Stimulated activated CD4-positive, alpha-beta T cell treated with anti-CD3 and anti-CD28 coated beads, Interleukin-1b, Interleukin-23, amount 100 ng/mL, for 1 hour (primary cell): ENCODE data around the gene AMDHD1.

Experiments used
- DNase-seq, 2 donors: peaks; one replicate each; pipeline ENCODE4 v3.0.0-alpha.2; 2020; ENCODE audit warnings: low read depth in 2 of 2

The AMDHD1 gene

DNA sequence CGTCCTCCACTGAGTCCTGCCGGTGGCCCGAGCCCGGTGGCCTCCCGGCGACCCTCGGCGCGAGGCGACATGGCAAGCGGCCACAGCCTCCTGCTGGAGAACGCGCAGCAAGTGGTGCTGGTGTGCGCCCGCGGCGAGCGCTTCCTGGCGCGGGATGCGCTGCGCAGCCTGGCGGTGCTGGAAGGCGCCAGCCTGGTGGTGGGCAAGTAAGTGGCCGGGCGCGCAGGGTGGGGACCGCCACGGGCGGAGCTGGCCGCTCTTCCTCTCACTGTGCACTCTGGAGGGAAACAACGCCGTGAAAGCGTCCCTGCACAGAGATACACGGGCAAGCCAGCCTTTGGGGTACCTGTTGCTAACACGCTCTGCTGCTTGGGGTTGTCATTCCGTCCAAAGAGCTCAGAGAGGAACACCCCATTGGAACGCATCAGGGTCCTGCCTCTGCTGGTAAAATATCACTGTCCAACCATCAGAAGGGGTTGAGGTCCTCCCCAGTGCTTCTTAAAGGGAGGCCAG, at the start of gene AMDHD1:
TSS of gene AMDHD1 (plus strand) at position 2 of the 513 bp plus-strand sequence. CDS start at position 70, 68 bp downstream.
- DNase-seq: peak in 1 of 2 donors; percentile 34

GRCh38 chr12:95896846-95897245, 46.3 kb upstream of the AMDHD1 start:
- no peak for DNase-seq

DNA sequence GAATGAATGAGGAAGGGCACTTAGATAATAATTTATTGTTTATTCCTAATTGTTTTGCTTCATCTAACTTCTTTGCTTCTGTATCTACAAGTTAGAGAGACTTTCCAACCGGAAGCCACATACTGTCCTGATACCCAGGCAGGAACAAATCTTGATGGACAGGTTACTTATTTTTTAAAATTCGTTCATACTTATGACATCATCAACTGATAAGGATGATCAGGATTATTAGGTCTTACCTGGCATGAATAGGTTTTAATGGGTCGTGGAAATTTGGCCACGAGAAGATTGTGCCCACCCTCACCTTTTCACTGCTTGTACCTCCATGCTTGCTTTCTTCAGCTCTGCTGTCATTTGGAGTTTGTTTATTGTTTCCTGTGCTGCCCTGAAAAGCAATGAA, 45.0 kb upstream of the AMDHD1 start:
- no peak for DNase-seq

GRCh38 chr12:95908573-95908972, 34.6 kb upstream of the AMDHD1 start:
- no peak for DNase-seq

GRCh38 chr12:95909871-95910270, 33.3 kb upstream of the AMDHD1 start:
- no peak for DNase-seq

GRCh38 chr12:95918194-95918993, 24.7 kb upstream of the AMDHD1 start:
- DNase-seq: no peak

DNA sequence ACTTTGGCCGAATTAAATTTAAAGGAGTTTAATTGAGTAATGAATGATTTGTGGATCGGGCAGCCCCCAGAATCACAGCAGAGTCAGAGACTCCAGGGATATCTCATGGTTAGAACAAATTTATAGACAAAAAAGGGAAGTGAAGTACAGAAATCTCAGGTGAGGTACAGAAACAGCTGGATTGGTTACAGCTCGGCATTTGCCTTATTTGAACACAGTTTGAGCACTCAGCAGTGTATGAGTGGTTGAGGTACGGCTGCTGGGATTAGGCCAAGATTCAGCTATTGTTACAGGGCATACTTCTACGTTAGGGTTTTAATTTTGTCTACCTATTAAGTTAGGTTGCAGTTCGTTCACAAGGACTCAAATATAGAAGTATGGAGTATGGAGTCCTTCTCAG, 24.0 kb upstream of the AMDHD1 start:
- no peak for DNase-seq

DNA sequence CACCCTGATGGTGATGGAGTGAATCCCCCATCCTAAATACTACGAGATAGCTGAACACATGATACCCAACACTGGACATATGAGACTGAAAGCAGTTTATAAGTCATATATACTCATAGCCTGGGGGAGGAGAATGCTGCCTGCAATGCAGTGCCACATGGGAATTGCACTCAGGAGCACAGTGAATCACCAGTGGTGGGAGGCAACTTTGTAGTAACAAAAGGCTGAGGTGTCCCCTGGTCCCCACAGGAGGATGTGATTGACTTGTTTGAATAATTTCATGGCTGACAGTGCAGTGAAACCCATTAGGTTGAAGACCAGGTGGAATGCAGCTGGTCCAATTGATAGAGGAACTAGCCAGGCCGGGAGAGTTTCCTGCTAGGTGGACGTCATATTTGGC, 20.9 kb upstream of the AMDHD1 start:
- DNase-seq: no peak

- no peak for DNase-seq
Observed at GRCh38 chr12:95940514-95940913, 2.6 kb upstream of the AMDHD1 start.

GRCh38 chr12:95942101-95942523, 1.0 kb upstream of the AMDHD1 start:
- DNase-seq: no peak

DNA sequence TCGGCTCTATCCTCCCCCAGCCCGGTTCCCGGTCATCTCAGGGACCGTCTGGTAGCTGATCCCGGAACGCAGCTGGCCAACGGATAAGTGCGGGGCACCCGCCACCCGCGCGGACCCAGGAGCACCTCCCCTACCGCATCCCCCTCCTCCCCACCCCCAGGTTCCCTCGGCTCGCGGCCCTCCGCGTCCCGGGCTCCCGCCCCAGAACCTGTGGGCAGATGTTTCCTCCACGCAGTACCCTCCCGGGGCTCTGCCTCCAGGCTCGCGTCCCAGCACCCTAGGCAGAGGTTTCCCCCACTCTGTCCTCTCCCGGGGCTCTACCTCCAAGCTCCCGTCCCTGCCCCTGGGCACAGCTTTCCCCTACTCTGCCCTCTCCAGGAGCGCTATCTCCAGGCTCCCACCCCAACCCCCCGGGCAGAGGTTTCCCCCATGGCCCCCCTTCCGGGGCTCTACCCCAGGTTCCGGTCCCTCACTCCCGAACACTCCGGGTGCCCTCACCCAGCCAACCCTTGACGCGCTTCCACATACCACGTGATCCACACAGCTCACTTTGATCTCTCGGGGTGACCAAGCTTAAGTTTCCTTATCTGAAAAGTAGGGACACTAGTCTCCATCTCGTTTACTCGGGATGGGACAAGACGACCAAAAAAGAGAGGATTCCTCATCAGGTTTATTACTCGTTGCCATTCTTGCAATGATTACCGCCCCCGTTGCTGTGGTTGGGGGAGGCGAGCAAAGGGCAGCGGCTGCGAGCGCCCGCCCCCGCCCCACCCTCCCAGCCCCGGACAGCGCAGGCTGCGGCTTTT, 404 bp upstream of the AMDHD1 start, which contains the start of gene CCDC38:
TSS of gene CCDC38 (minus strand) at position 91 of the 806 bp plus-strand sequence. CDS start 6,105 bp downstream, outside the sequence.
- DNase-seq: peak; percentile 57 to 58

GRCh38 chr12:95944108-95944704, 1.1 kb downstream of the AMDHD1 start:
- no peak for DNase-seq

DNA sequence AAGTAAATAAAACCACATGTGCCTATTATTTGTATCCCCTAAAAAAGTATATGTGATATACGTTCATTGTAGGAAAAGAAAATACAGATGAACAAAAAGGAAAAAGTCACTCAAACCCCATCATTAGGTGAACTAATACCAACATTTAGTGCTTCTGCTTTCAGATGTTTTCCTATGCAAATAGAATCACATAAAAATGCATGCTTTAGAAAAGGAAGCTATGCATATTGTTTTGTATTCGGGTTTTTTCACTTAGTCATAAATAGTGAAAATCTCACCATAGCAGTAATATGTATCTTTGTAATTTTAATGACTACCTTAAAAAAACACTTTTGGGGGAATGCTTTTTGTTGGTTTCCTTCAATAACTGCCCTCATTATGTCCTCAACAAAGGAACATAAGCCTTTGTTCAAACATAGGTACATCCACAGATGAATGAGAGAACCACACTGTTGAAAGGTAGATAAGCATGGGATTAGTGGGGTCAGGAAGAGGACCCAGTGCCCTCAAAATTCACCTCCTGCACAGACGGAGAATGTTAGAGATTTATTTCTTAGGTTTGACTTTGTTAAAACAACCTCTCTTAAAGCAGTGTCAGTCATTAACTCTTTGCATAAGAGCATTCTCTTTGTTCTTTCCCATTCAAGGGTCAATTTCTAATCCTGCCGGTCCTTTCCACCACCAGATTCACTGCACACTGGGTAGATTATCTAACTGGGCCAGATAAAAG, 6.5 kb downstream of the AMDHD1 start:
- no peak for DNase-seq

- no peak for DNase-seq
Observed at GRCh38 chr12:95951515-95951914, 8.4 kb downstream of the AMDHD1 start.

- no peak for DNase-seq
Observed at GRCh38 chr12:95953000-95953399, 9.9 kb downstream of the AMDHD1 start.

DNA sequence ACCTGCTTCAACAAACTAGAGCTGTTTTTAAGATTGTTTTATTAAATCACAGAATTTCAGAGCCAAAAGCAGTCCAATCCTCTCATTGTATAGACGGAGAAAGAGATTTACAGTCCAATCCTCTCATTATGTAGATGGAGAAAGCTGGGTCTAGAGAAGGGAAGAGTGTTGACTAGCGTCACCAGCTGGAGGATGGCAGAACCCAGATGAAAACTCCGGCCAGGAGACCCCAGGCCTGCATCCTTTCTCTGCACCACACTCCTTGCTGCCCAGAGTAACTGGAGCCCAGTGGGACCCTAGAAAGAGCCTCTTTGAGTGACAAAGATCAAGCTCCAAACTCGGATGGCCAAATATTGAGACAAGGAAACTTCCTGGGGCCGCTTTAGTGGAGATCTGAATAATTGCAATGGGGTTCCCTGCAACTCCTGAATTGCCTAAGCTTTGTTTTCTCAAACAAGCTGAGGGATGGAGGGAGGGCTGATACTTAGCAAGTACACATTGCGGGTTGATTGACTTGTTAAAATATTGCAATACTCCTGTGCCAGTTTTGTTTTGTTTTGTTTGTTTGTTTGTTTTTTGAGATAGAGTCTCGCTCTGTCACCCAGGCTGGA, 12.5 kb downstream of the AMDHD1 start:
- no peak for DNase-seq

- DNase-seq: no peak
Observed at GRCh38 chr12:95956557-95957145, 13.5 kb downstream of the AMDHD1 start.

- DNase-seq: no peak
Observed at GRCh38 chr12:95959107-95959506, 16.0 kb downstream of the AMDHD1 start.

GRCh38 chr12:95960241-95960640, 17.1 kb downstream of the AMDHD1 start:
- DNase-seq: no peak

DNA sequence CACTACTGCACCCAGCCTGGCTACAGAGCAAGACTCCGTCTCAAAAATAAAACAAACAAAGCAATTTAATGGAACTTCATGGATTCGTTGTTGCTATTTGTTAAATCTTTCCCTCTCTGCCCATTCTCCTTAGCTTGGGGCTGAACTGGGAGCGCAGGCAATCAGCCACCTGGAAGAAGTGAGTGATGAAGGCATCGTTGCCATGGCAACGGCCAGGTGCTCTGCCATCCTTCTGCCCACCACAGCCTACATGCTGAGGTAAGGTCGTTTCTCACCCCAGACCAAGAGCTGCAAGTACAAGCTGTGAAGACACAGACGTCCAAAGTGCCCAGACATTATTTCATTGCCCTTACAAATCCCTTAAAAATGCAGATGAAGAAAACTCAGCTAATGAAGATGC, 19.1 kb downstream of the AMDHD1 start:
- DNase-seq: no peak

DNA sequence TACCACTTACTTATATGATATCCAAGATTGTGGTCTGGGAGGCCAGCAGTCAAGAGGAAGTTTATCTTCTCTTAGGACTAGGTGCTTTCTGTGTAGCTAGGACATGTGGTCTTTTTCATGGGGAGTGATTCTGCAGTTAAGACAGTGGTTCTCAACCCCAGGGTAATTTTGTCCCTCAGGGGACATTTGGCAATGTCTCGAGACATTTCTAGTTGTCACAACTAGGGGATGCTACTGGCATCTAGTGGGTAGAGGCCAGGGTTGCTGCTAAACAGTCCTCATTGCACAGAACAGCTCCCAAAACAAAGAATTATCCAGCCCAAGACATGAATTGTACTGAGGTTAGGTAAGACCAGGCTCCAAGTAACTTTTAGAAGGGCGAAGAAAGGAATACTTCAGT, 20.0 kb downstream of the AMDHD1 start:
- no peak for DNase-seq
